Astrocyte of the cerebellum (primary cell): ENCODE data around the gene KRTAP10-10.
"Not testable (repeated sequence)": the region's sequence is repeated elsewhere in the genome, so short reads cannot be mapped to it uniquely, and the experiment has no call there.

Source experiments
- DNase-seq: peaks from one replicate; pipeline ENCODE4 v3.0.0-alpha.2; 2011; ENCODE audit warnings: low read depth
- H3K4me3 ChIP-seq: 2 replicates; pipeline ENCODE4 v1.5.1; 2011; ENCODE audit warnings: mild to moderate bottlenecking, low read depth, low read length, moderate library complexity
- CTCF ChIP-seq: IDR thresholded peaks from 2 replicates; pipeline ENCODE4 v1.5.1; 2012; ENCODE audit warnings: low read length, low read depth, moderate library complexity, mild to moderate bottlenecking; ENCODE audit errors: missing control alignments
- in situ Hi-C: cut with HindIII; loops from 2 replicates; pipeline ENCODE4 v1.10.0; 2017; ENCODE audit warnings: low sequenced_read_pairs

Gene KRTAP10-10

GRCh38 chr21:44628707-44629391 is 8.3 kb upstream of the KRTAP10-10 start:
- no peak for TF ChIP-seq CTCF
- in situ Hi-C loops, result no loop called here
- no peak overlapping the region for H3K4me3 ChIP-seq
- DNase-seq, result no peak

DNA sequence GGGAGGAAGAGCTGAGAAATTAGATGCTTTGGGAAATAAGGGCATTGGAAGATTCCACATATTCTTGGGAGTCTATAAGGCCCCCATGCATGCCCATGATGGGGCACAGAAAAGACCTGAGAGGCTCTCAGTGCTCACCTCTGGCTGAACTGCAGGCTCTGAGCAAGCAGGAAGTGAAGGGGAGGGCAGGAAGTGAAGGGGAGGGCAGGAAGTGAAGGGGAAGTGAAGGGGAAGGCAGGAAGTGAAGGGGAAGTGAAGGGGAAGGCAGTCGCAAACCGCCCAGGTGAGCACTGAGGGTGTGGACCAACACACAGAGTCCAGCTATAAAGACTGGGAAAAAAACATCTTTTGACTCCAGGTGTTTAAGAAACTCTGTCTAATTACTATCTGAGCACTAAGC is 6.7 kb upstream of the KRTAP10-10 start:
- H3K4me3 ChIP-seq, result no peak overlapping the region
- TF ChIP-seq CTCF, result no peak
- DNase-seq, result no peak
- in situ Hi-C loops, result no loop called here

DNA sequence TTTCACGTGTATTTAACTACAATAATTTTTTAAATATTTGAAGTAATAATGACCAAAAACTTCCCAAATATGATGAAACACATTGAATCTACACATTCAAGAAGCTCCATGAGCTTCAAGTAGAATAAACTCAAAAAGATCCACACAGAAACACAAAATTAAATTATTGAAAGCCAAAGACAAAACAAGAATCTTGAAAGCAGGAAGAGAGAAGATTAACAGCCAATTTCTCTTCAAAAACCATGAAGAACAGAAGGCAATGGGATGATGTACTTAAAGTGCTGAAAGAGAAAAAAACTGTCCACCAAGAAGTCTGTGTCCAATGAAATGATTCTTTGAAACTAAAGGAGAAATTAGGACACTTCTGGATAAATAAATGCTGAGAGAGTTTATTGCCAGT is 5.1 kb upstream of the KRTAP10-10 start:
- H3K4me3 ChIP-seq, result no peak overlapping the region
- in situ Hi-C loops, result no loop called here
- no peak for DNase-seq
- no peak for TF ChIP-seq CTCF

DNA sequence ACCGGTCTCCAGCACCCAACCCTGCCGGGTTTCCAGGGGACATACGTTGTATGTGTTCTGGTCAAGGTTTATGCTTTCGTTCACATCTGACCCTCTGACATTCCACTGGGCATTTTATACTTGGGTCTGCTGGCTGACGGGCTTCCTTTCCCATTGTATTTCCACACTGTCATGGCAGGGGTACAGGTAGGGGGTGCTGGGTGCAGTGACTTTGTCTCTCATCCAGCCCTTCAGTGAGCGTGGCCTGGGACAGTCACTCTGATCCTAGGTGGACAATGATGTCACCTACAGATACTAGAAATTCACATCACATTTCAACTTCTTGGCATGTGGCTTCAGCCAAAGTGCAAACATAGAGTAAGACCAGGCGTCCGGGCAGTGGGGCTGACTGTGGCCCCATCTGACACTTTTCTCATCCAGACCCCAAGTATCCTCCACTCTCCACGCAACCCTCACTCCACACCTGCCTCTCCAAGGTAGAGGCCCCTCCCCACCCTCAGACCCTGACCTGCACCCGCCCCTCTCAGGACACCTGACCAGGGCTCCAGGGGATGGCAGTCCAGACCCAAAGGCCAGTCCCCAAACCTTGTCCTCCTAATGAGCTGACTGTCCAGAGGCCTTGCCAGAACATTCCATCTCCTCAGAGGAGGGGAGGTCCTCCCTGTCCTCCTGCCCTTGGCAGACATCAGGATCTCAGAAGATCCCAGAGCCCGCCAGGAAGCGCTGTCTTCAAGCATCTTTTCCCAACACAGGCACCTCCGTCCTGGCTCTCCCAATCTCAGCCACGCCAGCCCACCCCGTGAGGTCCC is 743 bp upstream of the KRTAP10-10 start:
- no peak for DNase-seq
- in situ Hi-C loops, result no loop called here
- H3K4me3 ChIP-seq, result no peak overlapping the region
- no peak for TF ChIP-seq CTCF

DNA sequence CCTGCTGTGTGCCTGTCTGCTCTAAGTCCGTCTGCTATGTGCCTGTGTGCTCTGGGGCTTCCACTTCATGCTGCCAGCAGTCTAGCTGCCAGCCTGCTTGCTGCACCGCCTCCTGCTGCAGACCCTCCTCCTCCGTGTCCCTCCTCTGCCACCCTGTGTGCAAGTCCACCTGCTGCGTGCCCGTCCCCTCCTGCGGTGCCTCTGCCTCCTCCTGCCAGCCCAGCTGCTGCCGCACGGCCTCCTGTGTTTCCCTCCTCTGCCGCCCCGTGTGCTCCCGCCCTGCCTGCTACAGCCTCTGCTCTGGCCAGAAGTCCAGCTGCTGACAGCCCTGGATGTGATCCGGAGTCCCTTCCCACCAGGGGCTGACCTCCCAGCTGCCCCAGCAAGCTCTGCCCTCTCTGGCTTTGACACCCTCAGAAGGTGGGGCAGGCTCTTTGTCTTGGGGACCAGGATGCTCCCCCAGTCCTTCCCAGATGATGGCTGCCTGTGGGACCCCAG is 744 bp downstream of the KRTAP10-10 start:
- in situ Hi-C loops, DNase-seq, H3K4me3 ChIP-seq: not testable (repeated sequence)

DNA sequence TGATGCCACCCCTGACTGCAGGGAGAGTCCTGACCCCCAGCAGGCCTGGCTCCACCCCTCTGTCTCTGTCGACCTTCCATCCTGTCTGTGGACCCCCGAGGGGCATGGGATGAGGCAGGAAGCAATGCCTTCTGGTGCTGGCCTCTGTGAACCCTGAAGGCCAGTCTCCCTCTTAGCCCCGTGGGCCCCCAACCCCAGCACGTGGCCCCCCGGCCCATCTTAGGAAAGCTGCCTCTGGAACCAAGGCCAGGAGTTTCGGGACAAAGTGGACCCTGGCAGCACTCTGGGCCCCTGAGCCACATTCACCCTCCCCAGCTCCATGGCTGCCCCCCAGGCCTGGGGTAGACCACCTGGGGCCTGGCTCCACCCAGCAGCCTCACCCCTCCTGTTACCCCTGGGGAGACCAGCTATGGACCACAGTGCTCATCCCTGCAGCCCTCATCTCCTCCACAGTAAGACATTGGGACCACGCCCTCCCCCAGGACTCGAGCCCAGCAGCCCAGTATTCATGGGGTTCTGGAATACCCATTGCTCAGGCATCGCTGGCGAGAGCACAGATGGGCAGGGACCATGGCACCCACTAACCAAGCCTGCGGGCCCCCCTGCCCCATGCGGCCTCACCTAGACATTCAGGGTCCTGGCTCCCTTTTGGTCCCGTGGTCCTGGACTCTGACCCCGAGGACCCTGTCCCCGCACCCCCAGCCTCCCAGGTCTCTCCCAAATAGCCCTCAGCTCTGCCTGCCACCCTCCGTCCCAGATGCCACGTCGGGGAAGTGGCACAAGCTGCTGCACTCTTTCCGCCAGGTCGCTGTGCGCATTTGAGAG is 1.6 kb downstream of the KRTAP10-10 start:
- DNase-seq, in situ Hi-C loops, H3K4me3 ChIP-seq: not testable (repeated sequence)

GRCh38 chr21:44639331-44639655 is 2.1 kb downstream of the KRTAP10-10 start:
- no peak overlapping the region for H3K4me3 ChIP-seq
- in situ Hi-C loops, result no loop called here
- DNase-seq, result no peak
- no peak for TF ChIP-seq CTCF
